ENCODE measurements around the gene CALD1.

Gene CALD1

DNA sequence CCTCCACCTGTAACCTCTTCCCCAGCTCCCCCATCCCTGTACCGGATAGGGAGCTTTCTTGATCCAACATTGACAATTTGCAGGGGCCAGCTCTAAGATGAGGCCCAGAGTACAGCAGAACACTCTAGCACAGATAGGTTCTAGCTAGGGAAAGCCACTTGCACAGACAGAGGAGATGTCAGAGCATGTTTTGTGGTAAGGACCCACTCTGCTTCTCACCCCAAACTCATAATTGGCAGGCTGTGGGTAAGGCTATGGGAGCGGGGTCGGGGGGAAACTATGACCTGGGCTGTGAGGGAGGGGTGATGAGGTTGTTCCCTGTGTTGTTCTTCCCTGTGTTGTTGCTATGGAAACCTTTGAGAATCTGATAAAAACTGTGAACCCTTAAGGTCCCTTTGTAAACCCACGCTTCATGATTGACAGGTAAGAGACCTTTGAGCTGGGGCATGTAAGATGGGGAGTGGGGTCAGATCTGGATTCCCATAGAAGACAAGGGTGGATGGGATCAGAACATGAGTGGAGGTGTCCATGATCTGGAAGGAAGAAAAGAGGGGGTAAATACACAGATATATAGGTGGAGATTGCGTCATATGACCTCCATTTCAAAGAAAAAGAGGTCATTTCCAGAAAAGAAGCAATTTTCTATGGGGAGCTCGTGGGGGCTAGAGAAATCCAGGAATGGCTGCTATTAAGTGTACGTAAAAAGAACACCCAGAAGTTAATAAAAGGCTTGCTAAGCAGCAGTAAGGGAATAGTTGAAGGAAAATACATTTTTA lies 4.0 kb downstream of the CALD1 start:
- no peak for TF ChIP-seq POU2F2 (IDR thresholded peaks at IDR 0.05; ENCODE audit: low read depth, low read length)
- FAIRE-seq (no peak), DNase-seq (ENCODE audit: insufficient read length, low spot score) (no peak)

- no peak for FAIRE-seq
- no peak for DNase-seq (ENCODE audit: insufficient read length, low spot score)
- TF ChIP-seq TAF1 (IDR thresholded peaks at IDR 0.05; ENCODE audit: low read depth, low read length), result no peak
- TF ChIP-seq POLR2A (IDR thresholded peaks at IDR 0.05; ENCODE audit: low read depth, low read length), result no peak
- no peak for TF ChIP-seq PAX5 (IDR thresholded peaks at IDR 0.05; ENCODE audit: insufficient read depth, low read length, severe bottlenecking)
- no peak for TF ChIP-seq POU2F2 (IDR thresholded peaks at IDR 0.05; ENCODE audit: low read depth, low read length)
- no peak for TF ChIP-seq POLR2AphosphoS5 (IDR thresholded peaks at IDR 0.05; ENCODE audit: low read depth, low read length)
- TF ChIP-seq SPI1 (IDR thresholded peaks at IDR 0.05; ENCODE audit: low read depth, low read length), result no peak
Observed at GRCh38 chr7:134784251-134785049, 5.0 kb downstream of the CALD1 start.

GRCh38 chr7:134785842-134786241 lies 6.4 kb downstream of the CALD1 start:
- FAIRE-seq (no peak), DNase-seq (ENCODE audit: insufficient read length, low spot score) (no peak)
- TF ChIP-seq POU2F2 (IDR thresholded peaks at IDR 0.05; ENCODE audit: low read depth, low read length) (no peak), POLR2A (IDR thresholded peaks at IDR 0.05; ENCODE audit: low read depth, low read length) (no peak), PAX5 (IDR thresholded peaks at IDR 0.05; ENCODE audit: insufficient read depth, low read length, severe bottlenecking) (no peak), POLR2AphosphoS5 (IDR thresholded peaks at IDR 0.05; ENCODE audit: low read depth, low read length) (no peak), TAF1 (IDR thresholded peaks at IDR 0.05; ENCODE audit: low read depth, low read length) (no peak), SPI1 (IDR thresholded peaks at IDR 0.05; ENCODE audit: low read depth, low read length) (no peak)

DNA sequence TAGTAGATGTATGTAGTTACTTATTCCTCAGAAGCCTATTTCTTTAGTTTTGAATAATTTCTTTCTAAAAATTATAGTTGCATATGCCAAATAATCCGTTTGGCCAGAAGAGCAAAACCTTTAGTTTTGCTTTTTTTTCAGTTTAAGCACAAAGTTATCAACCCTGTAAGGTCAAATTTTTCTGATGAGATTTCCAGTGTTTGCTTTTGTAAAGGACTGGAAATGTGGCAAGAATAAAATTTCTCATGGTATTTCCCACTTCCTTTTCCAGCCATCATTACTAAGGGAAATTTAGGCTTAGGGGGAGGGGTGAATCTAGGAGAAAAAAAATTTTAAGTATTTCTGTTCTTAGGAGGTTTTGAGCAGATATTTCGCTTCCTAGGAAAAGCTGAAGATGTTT lies 7.6 kb downstream of the CALD1 start:
- TF ChIP-seq TAF1 (IDR thresholded peaks at IDR 0.05; ENCODE audit: low read depth, low read length) (no peak), POLR2AphosphoS5 (IDR thresholded peaks at IDR 0.05; ENCODE audit: low read depth, low read length) (no peak), SPI1 (IDR thresholded peaks at IDR 0.05; ENCODE audit: low read depth, low read length) (no peak), PAX5 (IDR thresholded peaks at IDR 0.05; ENCODE audit: insufficient read depth, low read length, severe bottlenecking) (no peak), POU2F2 (IDR thresholded peaks at IDR 0.05; ENCODE audit: low read depth, low read length) (no peak), POLR2A (IDR thresholded peaks at IDR 0.05; ENCODE audit: low read depth, low read length) (no peak)
- DNase-seq (ENCODE audit: insufficient read length, low spot score) (no peak), FAIRE-seq (no peak)

- no peak for DNase-seq (ENCODE audit: insufficient read length, low spot score)
- no peak for FAIRE-seq
- TF ChIP-seq SPI1 (IDR thresholded peaks at IDR 0.05; ENCODE audit: low read depth, low read length) (no peak), POU2F2 (IDR thresholded peaks at IDR 0.05; ENCODE audit: low read depth, low read length) (no peak), TAF1 (IDR thresholded peaks at IDR 0.05; ENCODE audit: low read depth, low read length) (no peak), PAX5 (IDR thresholded peaks at IDR 0.05; ENCODE audit: insufficient read depth, low read length, severe bottlenecking) (no peak)
Observed at GRCh38 chr7:134787720-134788119, 8.3 kb downstream of the CALD1 start.

DNA sequence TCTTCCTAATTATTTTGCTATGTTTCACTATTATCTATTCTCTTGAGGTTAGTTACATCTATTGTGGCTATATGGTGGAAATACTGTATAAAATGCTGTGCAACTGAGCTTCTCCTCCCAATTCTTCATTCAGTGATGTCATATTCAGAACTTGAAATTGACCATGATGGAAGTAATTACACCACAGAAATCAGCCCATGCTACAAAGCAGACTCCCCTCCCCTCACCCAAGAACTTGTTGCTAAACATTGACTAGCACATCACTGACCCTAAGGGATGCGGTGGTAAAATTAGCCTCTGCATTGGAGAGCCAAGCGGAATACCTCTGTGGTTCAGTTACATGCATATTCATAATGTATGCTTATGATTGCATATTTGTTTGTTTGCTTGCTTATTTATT lies 8.8 kb downstream of the CALD1 start:
- TF ChIP-seq SPI1 (IDR thresholded peaks at IDR 0.05; ENCODE audit: low read depth, low read length), result no peak
- TF ChIP-seq POU2F2 (IDR thresholded peaks at IDR 0.05; ENCODE audit: low read depth, low read length), result no peak
- TF ChIP-seq TAF1 (IDR thresholded peaks at IDR 0.05; ENCODE audit: low read depth, low read length), result no peak
- TF ChIP-seq PAX5 (IDR thresholded peaks at IDR 0.05; ENCODE audit: insufficient read depth, low read length, severe bottlenecking), result no peak
- FAIRE-seq, result no peak
- no peak for DNase-seq (ENCODE audit: insufficient read length, low spot score)

DNA sequence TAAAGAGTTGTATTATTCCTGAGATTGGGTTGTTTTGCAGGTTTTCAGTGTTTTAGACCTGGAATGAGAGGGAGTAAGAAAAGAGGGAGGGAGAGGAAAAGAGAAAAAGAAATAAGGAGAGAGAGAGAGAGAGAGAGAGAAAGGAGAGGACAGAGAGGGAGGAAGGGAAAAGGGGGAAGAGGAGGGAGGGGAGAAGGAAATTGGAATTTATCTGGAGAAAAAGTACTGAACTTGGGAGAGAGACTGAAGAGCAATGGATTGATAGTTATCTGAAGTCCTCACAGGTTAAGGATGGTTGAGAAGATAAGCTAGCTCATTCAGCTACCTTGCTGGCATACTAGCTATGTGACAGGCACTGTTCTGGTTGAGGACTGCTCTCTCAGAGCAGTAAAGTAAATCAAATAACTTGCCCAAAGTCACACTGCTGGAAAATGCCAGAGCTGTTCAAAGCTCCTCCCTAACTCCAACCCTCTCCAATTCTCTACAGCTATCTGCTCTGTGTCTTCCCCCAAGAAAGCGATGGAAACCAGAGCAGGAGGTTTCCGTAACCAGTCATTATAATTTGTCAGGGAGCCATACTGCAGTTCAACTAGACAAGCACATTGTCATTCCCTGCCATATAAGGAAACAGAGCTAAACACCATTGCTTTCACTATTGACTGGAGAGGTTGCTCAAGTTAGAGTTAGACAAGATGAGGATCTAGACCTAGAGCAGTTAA lies 10.7 kb downstream of the CALD1 start:
- FAIRE-seq, result no peak
- DNase-seq (ENCODE audit: insufficient read length, low spot score), result no peak
- TF ChIP-seq POU2F2 (IDR thresholded peaks at IDR 0.05; ENCODE audit: low read depth, low read length) (no peak), POLR2A (IDR thresholded peaks at IDR 0.05; ENCODE audit: low read depth, low read length) (no peak), TAF1 (IDR thresholded peaks at IDR 0.05; ENCODE audit: low read depth, low read length) (no peak), PAX5 (IDR thresholded peaks at IDR 0.05; ENCODE audit: insufficient read depth, low read length, severe bottlenecking) (no peak), POLR2AphosphoS5 (IDR thresholded peaks at IDR 0.05; ENCODE audit: low read depth, low read length) (no peak), SPI1 (IDR thresholded peaks at IDR 0.05; ENCODE audit: low read depth, low read length) (no peak)

DNA sequence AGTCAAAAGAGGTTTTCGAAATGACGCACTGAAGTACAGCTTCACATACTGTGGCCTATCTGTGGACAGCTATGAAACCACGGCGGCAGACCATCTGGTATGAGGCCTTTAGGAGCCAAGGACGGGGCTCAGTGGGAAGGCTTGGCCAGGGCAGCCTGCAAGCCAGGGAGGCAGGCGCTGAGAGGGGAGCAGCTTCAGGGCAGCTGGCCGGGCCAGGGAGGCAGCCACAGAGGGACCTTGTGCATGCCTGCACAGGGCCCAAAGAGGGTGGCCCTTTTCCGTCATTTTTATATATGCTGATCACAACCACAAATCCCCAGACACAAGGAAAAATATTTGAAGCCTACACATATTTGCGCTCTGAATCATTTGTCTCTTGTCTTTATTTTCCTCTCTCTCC lies 13.5 kb downstream of the CALD1 start:
- DNase-seq (ENCODE audit: insufficient read length, low spot score) (no peak), FAIRE-seq (no peak)
- TF ChIP-seq TAF1 (IDR thresholded peaks at IDR 0.05; ENCODE audit: low read depth, low read length) (no peak), POU2F2 (IDR thresholded peaks at IDR 0.05; ENCODE audit: low read depth, low read length) (no peak), PAX5 (IDR thresholded peaks at IDR 0.05; ENCODE audit: insufficient read depth, low read length, severe bottlenecking) (no peak), POLR2AphosphoS5 (IDR thresholded peaks at IDR 0.05; ENCODE audit: low read depth, low read length) (no peak), POLR2A (IDR thresholded peaks at IDR 0.05; ENCODE audit: low read depth, low read length) (no peak), SPI1 (IDR thresholded peaks at IDR 0.05; ENCODE audit: low read depth, low read length) (no peak)

- FAIRE-seq (no peak), DNase-seq (ENCODE audit: insufficient read length, low spot score) (no peak)
- TF ChIP-seq POU2F2 (IDR thresholded peaks at IDR 0.05; ENCODE audit: low read depth, low read length), result no peak
- TF ChIP-seq SPI1 (IDR thresholded peaks at IDR 0.05; ENCODE audit: low read depth, low read length), result no peak
- no peak for TF ChIP-seq TAF1 (IDR thresholded peaks at IDR 0.05; ENCODE audit: low read depth, low read length)
- TF ChIP-seq POLR2A (IDR thresholded peaks at IDR 0.05; ENCODE audit: low read depth, low read length), result no peak
- TF ChIP-seq POLR2AphosphoS5 (IDR thresholded peaks at IDR 0.05; ENCODE audit: low read depth, low read length), result no peak
- no peak for TF ChIP-seq PAX5 (IDR thresholded peaks at IDR 0.05; ENCODE audit: insufficient read depth, low read length, severe bottlenecking)
Observed at GRCh38 chr7:134795231-134795630, 15.8 kb downstream of the CALD1 start.

Measured in GM12891 (cell line).